ENCODE data around the gene GNA15.
A peak's percentile ranks its signal among the peaks of the same experiment; 100 is the strongest.

GNA15 gene

DNA sequence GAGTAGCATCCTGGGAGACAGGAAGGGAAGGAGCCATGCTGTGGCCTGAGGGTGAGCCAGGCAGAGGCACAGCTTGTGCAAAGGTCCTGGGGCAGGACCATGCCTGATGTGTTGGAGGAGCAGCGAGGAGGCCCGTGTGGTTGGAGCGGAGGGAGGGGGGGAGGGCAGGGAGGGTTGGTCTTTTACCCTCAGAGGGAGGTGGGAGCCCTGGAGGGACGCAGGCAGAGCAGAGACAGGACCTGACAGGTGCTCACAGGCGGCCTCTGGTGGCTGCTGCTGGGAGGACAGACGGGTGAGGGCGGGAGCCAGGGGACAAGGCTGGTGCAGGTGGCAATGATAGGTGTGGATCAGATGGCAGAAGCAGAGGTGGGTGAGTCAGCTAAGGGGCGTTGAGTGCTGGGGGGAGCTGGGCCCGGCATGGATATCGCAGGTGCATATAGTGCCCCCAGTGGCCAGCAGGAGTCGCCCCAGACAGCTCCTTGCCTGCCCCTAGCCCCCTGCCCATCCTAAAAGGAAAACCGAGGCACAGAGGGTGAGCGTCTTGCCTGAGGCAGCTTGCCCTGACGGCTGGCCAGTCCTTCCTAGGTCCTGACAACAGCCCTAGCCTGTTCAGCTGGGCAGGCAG lies 9.8 kb upstream of the GNA15 start:
- H3K27me3 ChIP-seq (replicated peaks; ENCODE audit: control insufficient read depth, insufficient read depth, low read length): no peaks in the 10 kb centered on the region
- no peak overlapping the region for H3K4me3 ChIP-seq (ENCODE audit: low read length)
- H3K9me3 ChIP-seq (ENCODE audit: control insufficient read depth, low read length): no peaks in the 10 kb centered on the region
- DNase-seq (ENCODE audit: low read depth): peak; percentile 59
- no peak overlapping the region for H3K9ac ChIP-seq (ENCODE audit: low read length)
- H3K4me1 ChIP-seq (ENCODE audit: control insufficient read depth, insufficient read depth, low read length): no peaks in the 10 kb centered on the region
- peaks cover 12% of the 10 kb centered on the region for H3K36me3 ChIP-seq (ENCODE audit: control insufficient read depth, insufficient read depth, low read length, severe bottlenecking)

DNA sequence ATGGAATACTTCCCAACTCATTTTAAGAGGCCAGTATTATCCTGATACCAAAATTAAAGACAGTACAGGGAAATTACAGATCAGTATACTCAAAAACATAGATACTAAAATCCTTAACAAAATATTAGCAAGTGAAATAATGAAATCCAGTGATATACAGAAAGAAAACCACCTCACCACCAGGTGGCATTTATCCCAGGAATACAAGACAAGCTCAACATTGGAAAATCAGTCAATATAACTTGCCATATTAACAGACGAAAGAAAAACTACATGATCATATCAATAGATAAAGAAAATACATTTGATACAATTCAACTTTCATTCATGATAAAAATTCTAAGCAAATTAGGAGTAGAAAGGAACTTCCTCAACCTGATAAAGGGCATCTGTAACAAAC lies 6.7 kb upstream of the GNA15 start:
- H3K4me1 ChIP-seq (ENCODE audit: control insufficient read depth, insufficient read depth, low read length): no peaks in the 10 kb centered on the region
- H3K9ac ChIP-seq (ENCODE audit: low read length): no peak overlapping the region
- peak; percentile 75 for DNase-seq (ENCODE audit: low read depth)
- no peaks in the 10 kb centered on the region for H3K36me3 ChIP-seq (ENCODE audit: control insufficient read depth, insufficient read depth, low read length, severe bottlenecking)
- no peaks in the 10 kb centered on the region for H3K9me3 ChIP-seq (ENCODE audit: control insufficient read depth, low read length)
- no peaks in the 10 kb centered on the region for H3K27me3 ChIP-seq (replicated peaks; ENCODE audit: control insufficient read depth, insufficient read depth, low read length)
- no peak overlapping the region for H3K4me3 ChIP-seq (ENCODE audit: low read length)

DNA sequence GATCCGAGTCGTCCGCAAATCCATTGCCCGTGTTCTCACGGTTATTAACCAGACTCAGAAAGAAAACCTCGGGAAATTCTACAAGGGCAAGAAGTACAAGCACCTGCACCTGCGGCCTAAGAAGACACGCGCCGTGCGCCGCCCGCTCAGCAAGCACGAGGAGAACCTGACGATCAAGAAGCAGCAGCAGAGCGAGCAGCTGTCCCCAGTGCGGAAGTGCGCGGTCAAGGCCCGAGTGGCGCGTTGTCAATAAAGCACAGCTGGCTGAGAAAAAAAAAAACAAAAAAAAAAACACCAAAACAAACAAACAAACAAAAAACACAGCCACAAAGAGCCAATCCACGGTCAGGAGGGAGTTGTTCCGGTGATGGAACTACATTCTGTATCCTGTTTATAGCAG lies 4.7 kb upstream of the GNA15 start:
- H3K4me3 ChIP-seq (ENCODE audit: low read length): no peak overlapping the region

DNA sequence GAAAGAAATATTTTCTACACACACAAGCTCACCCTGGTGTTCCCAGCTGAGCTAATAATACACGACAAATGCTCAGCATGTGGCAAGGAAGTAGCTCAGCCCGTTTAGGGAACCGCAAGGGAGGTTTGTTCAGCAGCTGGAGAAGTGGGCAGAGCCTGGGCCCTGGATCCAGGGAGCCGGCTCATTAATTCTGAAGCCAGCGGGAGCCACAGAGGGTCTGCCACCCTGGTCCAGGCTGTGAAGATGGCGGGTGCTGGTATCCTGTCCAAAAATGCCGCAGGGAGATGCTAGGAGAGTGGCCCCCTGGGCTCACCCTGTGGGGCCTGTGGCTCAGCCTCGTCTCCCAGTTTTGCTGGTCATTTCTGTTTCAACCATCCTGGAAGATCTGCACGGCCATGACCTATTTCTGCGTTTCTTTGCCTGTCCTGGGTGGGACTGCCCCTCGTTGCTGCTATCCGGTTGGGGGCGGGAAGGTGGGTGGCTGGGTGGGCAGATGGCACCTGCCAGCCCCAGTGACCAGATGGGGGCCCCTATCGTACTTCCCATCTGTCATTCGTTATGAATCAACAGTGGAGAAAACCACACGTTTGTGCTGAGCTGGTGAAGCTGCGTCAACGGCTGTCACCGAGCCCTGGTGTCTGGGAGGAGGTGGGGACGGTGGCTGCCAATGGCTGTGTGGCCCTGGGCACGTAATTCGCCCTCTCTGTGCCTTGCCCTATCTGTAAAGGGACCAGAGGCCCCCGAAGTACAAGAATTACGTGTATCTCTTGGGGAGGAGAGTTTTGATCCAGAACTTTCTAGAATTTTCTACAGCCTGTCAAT lies 2.7 kb upstream of the GNA15 start:
- no peak for DNase-seq (ENCODE audit: low read depth)
- Histone ChIP-seq H3K9ac (ENCODE audit: low read length) (no peak overlapping the region), H3K27me3 (replicated peaks; ENCODE audit: control insufficient read depth, insufficient read depth, low read length) (no peaks in the 10 kb centered on the region), H3K9me3 (ENCODE audit: control insufficient read depth, low read length) (no peaks in the 10 kb centered on the region), H3K36me3 (ENCODE audit: control insufficient read depth, insufficient read depth, low read length, severe bottlenecking) (no peaks in the 10 kb centered on the region), H3K4me1 (ENCODE audit: control insufficient read depth, insufficient read depth, low read length) (peaks cover 6% of the 10 kb centered on the region), H3K4me3 (ENCODE audit: low read length) (no peak overlapping the region)

More for the DNA sequence above, 4.7 kb upstream of the GNA15 start:
- Histone ChIP-seq H3K9ac (ENCODE audit: low read length) (no peak overlapping the region), H3K4me1 (ENCODE audit: control insufficient read depth, insufficient read depth, low read length) (no peaks in the 10 kb centered on the region), H3K27me3 (replicated peaks; ENCODE audit: control insufficient read depth, insufficient read depth, low read length) (no peaks in the 10 kb centered on the region), H3K9me3 (ENCODE audit: control insufficient read depth, low read length) (no peaks in the 10 kb centered on the region), H3K36me3 (ENCODE audit: control insufficient read depth, insufficient read depth, low read length, severe bottlenecking) (no peaks in the 10 kb centered on the region)
- DNase-seq (ENCODE audit: low read depth): no peak

DNA sequence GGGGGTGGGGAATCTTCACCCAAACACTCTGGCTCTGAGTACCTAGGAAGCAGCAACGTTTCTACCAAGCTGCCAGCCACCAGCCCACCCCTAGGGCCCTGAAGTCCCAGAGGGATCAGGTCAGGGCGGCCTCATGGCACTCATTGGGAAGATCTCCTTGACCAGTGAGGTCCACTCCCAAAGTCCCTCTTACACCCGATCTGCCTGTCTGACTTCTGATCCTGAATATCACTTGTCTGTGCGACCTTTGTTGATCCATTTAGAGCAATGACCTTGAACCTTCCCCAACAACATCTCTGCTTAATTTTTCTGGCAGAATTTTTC lies 2.1 kb upstream of the GNA15 start:
- no peaks in the 10 kb centered on the region for H3K9me3 ChIP-seq (ENCODE audit: control insufficient read depth, low read length)
- H3K4me1 ChIP-seq (ENCODE audit: control insufficient read depth, insufficient read depth, low read length): peaks cover 6% of the 10 kb centered on the region
- H3K27me3 ChIP-seq (replicated peaks; ENCODE audit: control insufficient read depth, insufficient read depth, low read length): no peaks in the 10 kb centered on the region
- no peak for DNase-seq (ENCODE audit: low read depth)
- H3K36me3 ChIP-seq (ENCODE audit: control insufficient read depth, insufficient read depth, low read length, severe bottlenecking): no peaks in the 10 kb centered on the region
- H3K4me3 ChIP-seq (ENCODE audit: low read length): no peak overlapping the region
- H3K9ac ChIP-seq (ENCODE audit: low read length): no peak overlapping the region

DNA sequence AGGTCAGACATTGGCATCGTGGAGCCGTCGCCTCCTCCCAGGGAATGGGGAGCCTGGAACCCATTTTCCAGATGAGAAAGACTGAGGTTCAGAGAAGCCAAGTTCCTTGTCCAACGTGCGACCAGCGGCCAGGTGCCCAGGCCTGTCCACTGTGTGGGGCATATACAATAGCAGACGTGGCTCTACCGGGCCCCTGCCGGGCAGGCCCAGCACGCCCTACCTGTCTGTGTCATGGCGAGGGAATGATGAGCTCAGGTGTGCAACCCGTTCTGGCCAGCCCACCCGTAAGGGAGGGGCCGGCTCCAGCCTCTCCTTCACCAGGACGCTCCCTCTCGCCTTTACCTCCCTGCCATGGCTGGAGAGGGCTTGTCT lies 837 bp downstream of the GNA15 start:
- H3K9me3 ChIP-seq (ENCODE audit: control insufficient read depth, low read length): no peaks in the 10 kb centered on the region
- no peaks in the 10 kb centered on the region for H3K36me3 ChIP-seq (ENCODE audit: control insufficient read depth, insufficient read depth, low read length, severe bottlenecking)
- H3K27me3 ChIP-seq (replicated peaks; ENCODE audit: control insufficient read depth, insufficient read depth, low read length): no peaks in the 10 kb centered on the region
- H3K4me3 ChIP-seq (ENCODE audit: low read length): no peak overlapping the region
- no peak for DNase-seq (ENCODE audit: low read depth)
- H3K9ac ChIP-seq (ENCODE audit: low read length): peak overlapping the region; percentile 27
- H3K4me1 ChIP-seq (ENCODE audit: control insufficient read depth, insufficient read depth, low read length): peaks cover 10% of the 10 kb centered on the region

DNA sequence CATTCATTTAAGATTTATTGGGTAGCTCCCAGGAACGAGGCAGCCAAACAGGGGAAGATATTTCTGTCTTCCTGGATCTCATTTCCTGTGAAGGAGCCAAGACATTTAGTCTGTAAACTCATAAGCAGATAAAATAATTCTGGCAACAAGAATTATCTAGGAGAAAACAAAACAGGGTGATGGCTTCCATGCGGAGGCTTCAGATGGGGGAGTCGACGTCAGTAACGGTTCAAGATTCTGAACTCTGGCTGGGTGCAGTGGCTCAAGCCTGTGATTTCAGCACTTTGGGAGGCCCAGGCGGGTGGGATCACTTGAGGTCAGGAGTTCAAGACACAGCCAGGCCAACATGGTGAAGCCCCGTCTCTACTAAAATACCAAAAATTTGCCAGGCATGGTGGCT lies 1.3 kb downstream of the GNA15 start:
- Histone ChIP-seq H3K9ac (ENCODE audit: low read length) (peak overlapping the region; percentile 27), H3K9me3 (ENCODE audit: control insufficient read depth, low read length) (no peaks in the 10 kb centered on the region), H3K27me3 (replicated peaks; ENCODE audit: control insufficient read depth, insufficient read depth, low read length) (no peaks in the 10 kb centered on the region), H3K4me1 (ENCODE audit: control insufficient read depth, insufficient read depth, low read length) (peaks cover 14% of the 10 kb centered on the region), H3K36me3 (ENCODE audit: control insufficient read depth, insufficient read depth, low read length, severe bottlenecking) (no peaks in the 10 kb centered on the region), H3K4me3 (ENCODE audit: low read length) (no peak overlapping the region)
- no peak for DNase-seq (ENCODE audit: low read depth)

DNA sequence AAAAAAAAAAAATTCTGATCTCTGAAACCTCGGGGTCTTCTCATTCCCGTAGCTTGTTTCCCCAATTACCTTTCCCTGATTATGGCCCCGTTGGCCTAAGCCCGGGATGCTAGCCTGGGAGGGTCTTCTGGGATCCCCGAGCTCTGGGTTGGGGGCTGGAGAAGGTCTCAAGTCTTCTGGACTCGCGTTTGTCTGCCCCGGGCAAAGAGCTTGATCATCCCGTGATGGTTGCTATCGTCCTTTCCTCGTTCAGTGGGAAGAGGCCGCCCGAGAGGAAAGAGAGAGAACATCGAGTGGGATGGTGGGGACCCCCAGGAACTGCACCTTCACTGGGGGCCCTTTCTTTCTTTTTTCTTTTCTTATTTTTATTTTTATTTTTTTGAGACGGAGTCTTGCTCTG lies 2.4 kb downstream of the GNA15 start:
- peaks cover 23% of the 10 kb centered on the region for H3K4me1 ChIP-seq (ENCODE audit: control insufficient read depth, insufficient read depth, low read length)
- DNase-seq (ENCODE audit: low read depth): no peak
- no peaks in the 10 kb centered on the region for H3K9me3 ChIP-seq (ENCODE audit: control insufficient read depth, low read length)
- H3K9ac ChIP-seq (ENCODE audit: low read length): no peak overlapping the region
- H3K36me3 ChIP-seq (ENCODE audit: control insufficient read depth, insufficient read depth, low read length, severe bottlenecking): no peaks in the 10 kb centered on the region
- no peak overlapping the region for H3K4me3 ChIP-seq (ENCODE audit: low read length)
- H3K27me3 ChIP-seq (replicated peaks; ENCODE audit: control insufficient read depth, insufficient read depth, low read length): no peaks in the 10 kb centered on the region

DNA sequence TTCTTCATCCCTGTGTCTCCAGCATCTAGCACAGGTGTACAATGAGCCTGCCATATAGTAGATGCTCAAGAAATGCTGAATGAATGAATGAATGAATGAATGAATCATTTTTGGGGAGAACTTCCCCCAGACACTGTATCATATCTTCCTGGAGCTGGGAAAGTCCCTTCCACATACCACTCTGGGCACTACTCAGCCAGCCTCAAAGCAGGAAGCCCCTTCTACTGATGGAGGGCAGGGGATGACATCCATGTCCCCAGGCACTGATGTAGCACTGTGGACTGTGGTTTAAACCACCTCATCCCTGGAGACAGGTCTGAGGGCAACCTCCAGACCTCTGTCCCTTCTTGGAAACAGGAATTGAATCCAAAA lies 4.8 kb downstream of the GNA15 start:
- no peak for DNase-seq (ENCODE audit: low read depth)
- H3K36me3 ChIP-seq (ENCODE audit: control insufficient read depth, insufficient read depth, low read length, severe bottlenecking): no peaks in the 10 kb centered on the region

DNA sequence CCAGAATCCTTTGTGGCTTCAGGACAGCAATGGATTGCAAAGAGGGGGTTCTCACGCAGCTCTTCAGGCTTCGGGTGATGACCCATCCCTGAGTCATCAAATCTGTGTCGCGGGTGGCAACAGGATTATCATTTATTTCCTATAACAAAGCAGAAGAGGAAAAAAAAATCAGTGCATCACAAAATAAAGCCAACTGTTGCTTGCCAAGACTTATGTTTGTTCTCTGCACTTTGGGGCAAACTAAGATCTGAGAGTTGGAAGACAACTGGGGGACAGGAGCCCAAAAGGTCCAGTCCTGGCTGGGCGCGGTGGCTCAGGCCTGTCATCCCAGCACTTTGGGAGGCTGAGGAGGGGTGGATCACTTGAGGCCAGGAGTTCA lies 6.4 kb downstream of the GNA15 start:
- peak overlapping the region; percentile 81 for H3K9ac ChIP-seq (ENCODE audit: low read length)
- H3K36me3 ChIP-seq (ENCODE audit: control insufficient read depth, insufficient read depth, low read length, severe bottlenecking): no peaks in the 10 kb centered on the region
- H3K27me3 ChIP-seq (replicated peaks; ENCODE audit: control insufficient read depth, insufficient read depth, low read length): no peaks in the 10 kb centered on the region
- DNase-seq (ENCODE audit: low read depth): peak; percentile 51
- no peaks in the 10 kb centered on the region for H3K9me3 ChIP-seq (ENCODE audit: control insufficient read depth, low read length)
- H3K4me3 ChIP-seq (ENCODE audit: low read length): peak overlapping the region; percentile 20
- H3K4me1 ChIP-seq (ENCODE audit: control insufficient read depth, insufficient read depth, low read length): peaks cover 17% of the 10 kb centered on the region

More for the DNA sequence above, 4.8 kb downstream of the GNA15 start:
- H3K9me3 ChIP-seq (ENCODE audit: control insufficient read depth, low read length): no peaks in the 10 kb centered on the region
- peaks cover 23% of the 10 kb centered on the region for H3K4me1 ChIP-seq (ENCODE audit: control insufficient read depth, insufficient read depth, low read length)
- no peak overlapping the region for H3K9ac ChIP-seq (ENCODE audit: low read length)
- no peaks in the 10 kb centered on the region for H3K27me3 ChIP-seq (replicated peaks; ENCODE audit: control insufficient read depth, insufficient read depth, low read length)
- no peak overlapping the region for H3K4me3 ChIP-seq (ENCODE audit: low read length)

DNA sequence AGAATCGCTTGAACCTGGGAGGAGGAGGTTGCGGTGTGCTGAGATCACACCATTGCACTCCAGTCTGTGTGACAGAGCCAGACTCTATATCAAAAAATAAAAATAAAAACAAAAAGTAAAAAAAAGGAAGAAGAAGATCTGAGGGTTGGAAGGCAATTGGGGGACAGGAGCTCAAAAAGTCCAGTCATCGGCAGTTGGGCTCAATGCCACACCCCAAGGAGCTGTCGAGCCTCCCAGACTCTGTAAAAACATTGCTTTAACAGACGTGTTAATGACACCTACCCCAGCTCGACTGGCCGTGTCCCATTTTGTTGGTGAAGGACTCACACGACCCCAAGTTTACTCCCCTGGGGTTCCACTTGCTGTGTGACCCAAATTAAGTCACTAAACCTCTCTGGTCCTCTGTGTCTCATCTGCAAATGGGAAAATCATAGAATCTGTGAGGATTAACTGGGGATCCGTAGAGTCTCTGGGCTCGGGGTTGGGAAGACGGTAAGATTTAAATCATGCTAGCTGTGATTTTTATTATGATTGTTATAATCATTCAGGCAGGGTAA lies 7.0 kb downstream of the GNA15 start:
- Histone ChIP-seq H3K9ac (ENCODE audit: low read length) (peak overlapping the region; percentile 81), H3K36me3 (ENCODE audit: control insufficient read depth, insufficient read depth, low read length, severe bottlenecking) (no peaks in the 10 kb centered on the region), H3K27me3 (replicated peaks; ENCODE audit: control insufficient read depth, insufficient read depth, low read length) (no peaks in the 10 kb centered on the region), H3K4me3 (ENCODE audit: low read length) (no peak overlapping the region), H3K4me1 (ENCODE audit: control insufficient read depth, insufficient read depth, low read length) (peaks cover 17% of the 10 kb centered on the region), H3K9me3 (ENCODE audit: control insufficient read depth, low read length) (no peaks in the 10 kb centered on the region)
- DNase-seq (ENCODE audit: low read depth): no peak

Data from adipocyte (in vitro differentiated cells).